ENCODE measurements around the gene MOV10. TPM values are rescaled to one million over a fixed set of nuclear protein-coding genes. Genes with fewer than 3 reads are reported as not detected.
A peak's percentile ranks its signal among the peaks of the same experiment; 100 is the strongest.

Gene MOV10
- total RNA-seq, 2 donors from 2014 or later = 29.5 to 32.3 TPM

DNA sequence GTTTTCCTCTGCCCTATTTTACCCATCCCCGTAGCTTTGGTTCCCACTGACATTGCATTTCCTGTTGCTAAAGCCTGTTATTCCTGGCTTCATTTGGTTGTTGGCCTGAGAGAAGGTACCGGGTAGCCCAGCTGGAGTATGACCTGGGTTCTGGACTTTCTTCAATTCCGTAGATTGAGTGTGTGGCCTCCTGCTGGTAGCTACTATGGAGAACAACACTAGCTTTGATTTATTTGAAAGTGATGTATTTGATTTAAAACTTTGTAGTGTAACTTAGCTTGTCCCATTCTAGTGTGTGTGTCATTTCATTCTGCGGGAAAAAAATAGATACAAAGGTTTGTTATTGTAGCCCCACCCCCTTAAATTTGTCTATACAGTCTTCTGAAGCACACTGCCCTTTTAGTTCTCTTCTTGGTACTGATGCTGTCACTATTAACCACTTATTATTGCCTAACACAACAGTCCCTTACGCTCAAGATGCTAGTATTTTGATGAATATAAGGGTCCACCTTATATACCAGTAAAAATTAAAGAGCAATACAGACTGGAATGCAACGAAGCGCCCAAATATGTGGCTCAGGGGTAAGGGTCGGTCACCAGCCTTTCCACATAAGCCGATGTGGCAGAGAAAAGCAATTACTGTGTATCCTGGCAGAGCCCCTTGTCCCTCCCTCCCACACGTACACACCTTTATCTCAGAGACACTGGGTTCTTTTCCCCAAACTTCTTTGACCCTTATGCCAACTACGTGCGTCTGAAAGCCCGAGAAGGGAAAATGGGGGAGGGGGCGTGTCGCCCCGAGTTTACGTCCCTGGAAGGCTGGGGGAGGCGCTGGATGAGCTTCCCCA, 643 bp upstream of the MOV10 start:
- intact Hi-C loops (cut with DNase I) = loop anchor here in 1 of 2 donors (5.0 kb wide), 1 partner anchor 33 kb away; the partner anchor contains the start of gene RHOC
- DNase-seq (ENCODE audit: low spot score) = no peak

DNA sequence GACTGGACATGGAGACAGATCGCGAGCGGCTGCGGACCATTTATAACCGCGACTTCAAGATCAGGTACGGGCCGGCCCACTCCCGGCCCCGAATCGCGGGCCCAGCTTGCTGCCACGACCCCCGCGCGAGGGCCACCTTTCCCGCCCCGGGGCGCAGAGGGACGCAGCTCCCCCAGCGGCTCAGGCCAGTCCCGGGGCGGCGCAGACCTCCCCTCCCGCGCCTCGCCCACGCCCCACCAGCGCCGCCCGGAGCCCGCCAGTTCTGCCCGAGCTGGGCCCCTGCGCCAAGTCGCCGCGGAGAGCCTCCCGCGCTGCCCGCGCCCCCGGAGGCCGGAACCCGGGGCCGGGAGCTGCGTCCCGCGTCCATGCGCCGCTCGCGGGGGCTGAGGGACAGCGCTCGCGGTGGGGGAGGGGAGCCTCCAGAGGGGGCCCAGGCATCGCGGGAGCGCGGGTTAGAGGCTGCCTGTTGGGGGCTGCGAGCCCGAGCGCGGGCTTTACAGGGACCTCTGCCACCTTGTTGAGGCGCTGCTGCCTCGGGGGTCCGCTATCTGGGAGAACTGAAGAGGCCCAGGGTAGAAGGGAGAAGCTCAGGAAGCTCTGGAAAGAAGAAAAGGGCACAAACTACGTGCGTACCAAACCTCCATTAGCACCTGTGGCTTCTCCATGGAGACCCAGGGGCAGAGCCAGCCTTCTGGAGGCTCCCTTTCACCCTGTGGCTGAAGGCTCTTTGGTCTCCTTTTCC, 698 bp downstream of the MOV10 start:
- DNase-seq (ENCODE audit: low spot score) = peak; percentile 85
- intact Hi-C loops (cut with DNase I) = loop anchor here in 1 of 2 donors (5.0 kb wide), 1 partner anchor 32 kb away; the partner anchor contains the start of gene RHOC

DNA sequence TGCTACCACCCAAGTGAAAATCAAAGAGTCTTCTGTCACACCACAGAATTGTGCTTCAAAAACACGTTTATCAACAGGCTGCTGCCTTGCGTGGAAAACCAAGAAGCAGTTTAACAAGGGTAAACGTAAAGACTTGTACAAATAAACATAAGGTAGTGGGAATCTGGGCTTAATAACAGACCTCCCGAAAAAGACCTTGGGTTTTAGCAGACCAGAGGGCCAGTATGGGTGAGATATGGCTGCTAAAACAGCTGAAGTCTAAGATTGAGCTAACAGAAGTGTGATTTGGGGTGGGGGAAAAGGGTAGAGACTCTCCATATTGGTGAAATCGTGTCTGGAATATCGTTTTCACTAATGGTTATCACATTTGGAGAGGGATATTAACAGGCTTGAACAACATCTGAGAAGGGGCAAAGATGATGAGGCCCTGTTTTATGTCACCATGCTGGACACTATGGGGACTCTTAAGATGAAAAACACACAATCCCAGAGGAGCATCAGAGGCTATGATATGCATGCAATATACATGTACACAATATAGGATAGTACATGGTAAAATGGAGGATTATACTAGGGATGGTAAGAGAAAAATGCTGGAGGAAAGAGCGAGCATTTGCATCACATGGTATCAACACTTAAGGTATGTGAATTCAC, 1.4 kb downstream of the MOV10 start:
- no peak for DNase-seq (ENCODE audit: low spot score)
- intact Hi-C loops (cut with DNase I) = no loop called here

DNA sequence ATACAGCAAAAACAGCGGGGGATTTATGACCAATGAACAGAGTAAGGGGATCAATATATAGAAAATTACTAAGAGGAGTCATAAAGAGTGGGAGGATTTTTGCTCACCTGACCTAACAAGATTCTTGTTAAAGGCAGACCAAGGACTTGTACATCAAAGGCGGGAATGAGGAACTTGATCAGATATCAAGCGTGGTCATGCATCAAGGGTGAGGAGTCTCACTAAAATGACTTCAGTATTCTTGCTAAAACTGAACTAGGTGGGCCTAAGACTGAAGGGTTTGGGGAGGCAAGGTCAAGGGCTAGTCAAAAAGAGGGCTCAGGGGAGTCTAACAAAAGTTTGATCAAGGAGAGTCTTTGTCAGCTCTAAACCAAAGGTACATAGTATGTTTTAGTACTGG, 2.1 kb downstream of the MOV10 start:
- intact Hi-C loops (cut with DNase I) = no loop called here
- DNase-seq (ENCODE audit: low spot score) = no peak

DNA sequence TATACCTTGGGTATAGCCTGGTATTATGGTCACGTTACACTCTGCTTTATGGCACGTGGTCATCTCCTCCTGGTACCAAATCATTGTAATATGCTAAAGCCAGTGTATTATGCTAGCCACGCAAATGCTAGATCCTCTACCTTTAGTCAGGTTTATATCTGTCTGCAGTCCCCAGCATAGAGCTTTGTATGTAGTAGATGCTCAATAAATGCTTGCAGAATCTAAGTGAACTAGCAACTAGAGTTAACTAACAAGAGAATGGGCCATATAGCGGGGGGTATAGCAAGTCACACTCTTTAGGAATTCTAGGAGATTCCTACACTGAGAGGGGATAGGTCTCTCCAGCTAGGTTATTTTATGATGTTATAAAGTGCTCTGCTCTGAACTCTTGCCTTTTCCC, 3.0 kb downstream of the MOV10 start:
- DNase-seq (ENCODE audit: low spot score) = no peak
- intact Hi-C loops (cut with DNase I) = no loop called here

DNA sequence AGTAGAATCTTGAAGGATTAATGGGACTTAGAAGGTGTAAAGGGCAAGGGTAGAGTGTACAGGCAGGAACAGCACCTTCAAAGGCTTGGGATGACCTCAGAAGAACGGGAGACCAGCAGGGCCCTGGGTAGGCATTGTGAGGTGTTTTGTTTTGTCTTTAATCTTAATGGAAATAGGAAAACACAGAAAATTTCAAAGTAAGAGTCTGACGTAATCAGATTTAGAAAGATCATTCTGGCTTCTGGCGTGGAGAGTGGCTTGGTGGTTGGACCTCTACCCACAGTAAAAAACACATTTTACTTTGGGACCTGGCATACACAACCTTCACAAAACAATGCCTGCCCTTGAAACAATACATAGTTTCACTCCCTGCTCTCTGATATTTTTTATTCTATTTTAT, 4.1 kb downstream of the MOV10 start:
- DNase-seq (ENCODE audit: low spot score) = no peak
- intact Hi-C loops (cut with DNase I) = no loop called here

DNA sequence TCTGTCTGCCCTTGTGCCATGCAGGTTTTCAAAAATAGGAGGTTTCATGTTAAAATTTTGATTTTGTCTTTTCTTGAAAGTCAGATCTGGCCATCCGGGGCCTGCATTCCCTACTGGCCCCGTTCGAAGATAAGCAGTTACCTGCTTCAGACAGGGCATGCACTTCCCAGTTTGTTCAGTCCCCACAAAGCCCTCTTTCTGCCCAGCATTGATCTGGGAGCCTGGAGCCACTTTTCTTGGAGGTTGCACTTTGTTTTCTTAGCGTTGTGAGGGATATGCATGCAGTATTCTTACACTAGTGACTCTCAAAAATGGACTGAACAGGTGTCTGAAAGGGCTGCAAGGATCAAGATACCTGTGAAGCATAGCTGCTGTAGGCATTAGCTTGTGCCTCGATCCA, 11.5 kb downstream of the MOV10 start:
- DNase-seq (ENCODE audit: low spot score) = no peak
- intact Hi-C loops (cut with DNase I) = no loop called here

DNA sequence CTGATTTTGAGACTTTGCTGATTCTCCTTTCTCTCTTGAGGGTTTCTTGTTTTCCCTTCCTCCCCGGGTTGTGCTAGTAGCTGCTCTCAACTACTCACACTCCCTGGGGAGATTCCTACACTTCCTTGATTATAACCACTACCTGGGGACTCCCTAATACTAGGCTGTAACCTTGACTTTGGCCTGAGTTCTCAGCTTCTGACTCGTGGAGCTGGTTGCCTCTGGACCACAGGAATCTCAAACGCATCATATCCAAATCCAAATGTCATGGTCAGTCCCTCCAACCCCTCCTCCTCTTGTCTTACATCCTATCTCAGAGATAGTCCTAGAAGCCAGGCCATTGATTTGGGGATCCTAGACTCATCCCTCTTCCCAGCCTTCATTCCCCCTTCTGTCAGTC, 12.0 kb downstream of the MOV10 start:
- intact Hi-C loops (cut with DNase I) = no loop called here
- no peak for DNase-seq (ENCODE audit: low spot score)

DNA sequence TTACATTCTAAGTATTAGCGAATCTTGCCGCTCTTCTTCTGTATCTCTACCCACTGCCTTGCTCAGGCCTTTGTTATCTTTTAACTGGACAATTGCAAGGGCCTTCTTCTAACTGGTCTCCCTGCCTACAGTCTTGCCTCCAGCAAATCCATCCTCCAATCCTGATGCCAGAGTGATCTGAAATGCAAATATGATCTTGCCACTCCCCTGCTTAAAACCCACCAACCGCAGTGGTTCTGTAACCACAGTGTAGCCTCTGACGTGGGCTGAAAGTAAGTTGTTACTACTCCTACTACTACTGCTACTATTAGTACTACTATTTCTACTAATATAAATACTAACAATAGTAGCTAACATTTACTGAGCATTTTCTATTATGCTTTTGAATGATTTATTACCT, 12.4 kb downstream of the MOV10 start:
- no peak for DNase-seq (ENCODE audit: low spot score)
- intact Hi-C loops (cut with DNase I) = no loop called here

DNA sequence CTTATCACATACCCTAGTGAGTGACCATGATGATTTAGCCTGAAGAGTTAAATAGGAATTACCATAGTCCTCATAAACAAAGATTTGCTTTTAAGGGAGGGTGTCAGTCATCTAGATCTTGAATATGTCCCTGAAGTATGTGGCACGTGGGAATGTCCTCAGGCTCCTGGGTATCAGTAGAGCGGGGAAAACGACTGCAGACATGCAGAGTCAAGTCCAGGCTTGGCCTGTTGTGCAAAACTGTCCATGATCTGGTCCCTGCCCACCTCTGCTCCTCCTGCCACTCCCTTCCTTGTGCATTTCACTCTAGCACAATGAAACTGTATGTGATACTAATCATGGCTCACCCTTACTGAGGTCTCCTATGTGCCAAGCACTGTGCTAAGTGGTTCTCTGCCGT, 12.9 kb downstream of the MOV10 start:
- intact Hi-C loops (cut with DNase I) = no loop called here
- DNase-seq (ENCODE audit: low spot score) = no peak

DNA sequence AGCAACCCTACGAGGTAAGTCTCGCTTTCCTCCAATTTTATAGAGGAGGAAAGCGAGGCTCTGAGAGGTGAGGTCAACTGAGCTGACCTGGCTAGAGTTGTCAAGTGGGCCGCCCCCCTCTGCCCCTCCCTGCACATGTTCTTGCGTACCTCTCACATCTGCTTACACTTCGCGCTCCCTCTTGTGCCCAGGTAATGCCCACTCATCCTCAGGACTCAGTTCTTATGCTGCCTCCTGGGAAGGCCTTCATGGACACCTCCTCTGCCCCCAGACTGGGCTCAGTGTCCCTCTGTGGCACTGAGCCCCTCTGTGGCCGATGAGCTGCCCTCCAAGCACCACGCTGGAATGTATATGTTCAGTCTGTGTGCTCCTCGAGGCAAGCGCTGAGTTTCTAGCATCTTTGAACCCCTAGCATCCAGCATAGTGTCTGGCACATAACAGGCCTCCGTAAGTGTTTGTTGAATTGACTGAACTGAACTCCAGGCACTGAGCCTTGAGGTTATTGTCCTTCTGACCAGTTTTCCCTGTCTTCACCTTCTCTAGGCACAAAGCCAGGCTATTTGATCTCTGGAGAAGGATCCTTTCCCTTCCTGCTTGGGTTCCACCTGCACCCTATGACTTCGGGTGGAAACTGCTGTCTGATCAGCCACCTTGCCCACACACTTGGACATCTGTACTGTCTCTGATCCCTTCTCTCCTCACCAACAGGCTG, 13.5 kb downstream of the MOV10 start:
- intact Hi-C loops (cut with DNase I) = no loop called here
- DNase-seq (ENCODE audit: low spot score) = no peak

DNA sequence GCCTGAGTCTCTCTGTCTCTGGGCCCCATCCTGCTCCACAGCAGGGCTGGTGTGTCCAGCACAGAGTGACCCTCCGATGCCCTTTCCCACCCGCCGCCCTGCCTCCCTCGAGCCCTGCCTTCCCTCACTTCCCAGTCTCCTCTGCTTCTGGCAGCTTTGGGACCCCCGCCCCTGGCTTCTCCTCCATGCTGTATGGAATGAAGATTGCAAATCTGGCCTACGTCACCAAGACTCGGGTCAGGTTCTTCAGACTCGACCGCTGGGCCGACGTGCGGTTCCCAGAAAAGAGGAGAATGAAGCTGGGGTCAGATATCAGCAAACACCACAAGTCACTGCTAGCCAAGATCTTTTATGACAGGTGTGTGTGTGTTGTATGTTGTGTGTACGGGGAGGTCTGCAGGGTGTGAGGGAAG, 14.3 kb downstream of the MOV10 start:
- DNase-seq (ENCODE audit: low spot score) = peak; percentile 86
- intact Hi-C loops (cut with DNase I) = no loop called here

DNA sequence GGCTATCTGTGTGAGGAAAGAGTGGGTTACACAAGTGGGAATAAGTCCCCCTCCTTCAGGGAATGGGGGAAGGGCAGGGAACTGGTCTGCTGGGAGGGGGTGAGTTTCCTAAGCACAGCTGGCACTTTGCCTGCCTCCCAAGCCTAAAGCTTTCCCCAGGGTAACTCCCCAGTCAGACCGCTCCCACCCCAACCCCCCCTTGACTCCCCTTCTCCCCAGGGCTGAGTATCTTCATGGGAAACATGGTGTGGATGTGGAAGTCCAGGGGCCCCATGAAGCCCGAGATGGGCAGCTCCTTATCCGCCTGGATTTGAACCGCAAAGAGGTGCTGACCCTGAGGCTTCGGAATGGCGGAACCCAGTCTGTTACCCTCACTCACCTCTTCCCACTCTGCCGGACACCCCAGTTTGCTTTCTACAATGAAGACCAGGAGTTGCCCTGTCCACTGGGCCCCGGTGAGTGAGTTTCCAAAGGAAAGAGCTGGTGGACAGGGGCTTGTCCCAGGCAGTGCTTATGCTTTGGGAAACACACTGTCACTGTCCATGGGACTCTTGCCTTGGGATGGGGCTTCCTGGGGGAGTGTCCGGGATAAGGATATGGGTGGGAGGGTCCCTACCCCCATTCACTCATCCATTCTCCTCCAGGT, 14.9 kb downstream of the MOV10 start:
- intact Hi-C loops (cut with DNase I) = no loop called here
- DNase-seq (ENCODE audit: low spot score) = no peak

DNA sequence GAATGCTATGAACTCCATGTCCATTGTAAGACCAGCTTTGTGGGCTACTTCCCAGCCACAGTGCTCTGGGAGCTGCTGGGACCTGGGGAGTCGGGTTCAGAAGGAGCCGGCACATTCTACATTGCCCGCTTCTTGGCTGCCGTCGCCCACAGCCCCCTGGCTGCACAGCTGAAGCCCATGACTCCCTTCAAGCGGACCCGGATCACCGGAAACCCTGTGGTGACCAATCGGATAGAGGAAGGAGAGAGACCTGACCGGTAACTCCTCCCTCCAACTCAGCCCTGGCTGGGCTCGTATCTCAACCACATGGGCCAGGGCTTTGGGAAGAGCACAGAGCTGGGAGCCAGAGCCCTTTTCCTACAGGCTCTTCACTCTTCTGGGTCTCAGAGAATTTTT, 15.4 kb downstream of the MOV10 start:
- peak; percentile 78 for DNase-seq (ENCODE audit: low spot score)
- intact Hi-C loops (cut with DNase I) = no loop called here

DNA sequence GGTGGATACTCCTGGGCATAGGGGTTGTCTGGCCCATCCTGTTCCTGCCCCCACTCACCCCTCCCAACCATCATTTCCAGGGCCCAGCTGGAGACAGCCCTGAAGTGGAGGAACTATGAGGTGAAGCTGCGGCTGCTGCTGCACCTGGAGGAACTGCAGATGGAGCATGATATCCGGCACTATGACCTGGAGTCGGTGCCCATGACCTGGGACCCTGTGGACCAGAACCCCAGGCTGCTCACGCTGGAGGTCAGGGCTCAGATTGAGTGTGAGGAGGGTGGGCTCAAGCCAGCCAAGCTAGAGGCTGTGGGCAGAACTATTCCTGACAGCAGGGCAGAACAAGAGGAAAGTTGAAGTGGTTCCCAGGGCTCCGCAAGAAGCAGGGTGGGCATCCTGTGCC, 18.2 kb downstream of the MOV10 start:
- no peak for DNase-seq (ENCODE audit: low spot score)
- intact Hi-C loops (cut with DNase I) = no loop called here

DNA sequence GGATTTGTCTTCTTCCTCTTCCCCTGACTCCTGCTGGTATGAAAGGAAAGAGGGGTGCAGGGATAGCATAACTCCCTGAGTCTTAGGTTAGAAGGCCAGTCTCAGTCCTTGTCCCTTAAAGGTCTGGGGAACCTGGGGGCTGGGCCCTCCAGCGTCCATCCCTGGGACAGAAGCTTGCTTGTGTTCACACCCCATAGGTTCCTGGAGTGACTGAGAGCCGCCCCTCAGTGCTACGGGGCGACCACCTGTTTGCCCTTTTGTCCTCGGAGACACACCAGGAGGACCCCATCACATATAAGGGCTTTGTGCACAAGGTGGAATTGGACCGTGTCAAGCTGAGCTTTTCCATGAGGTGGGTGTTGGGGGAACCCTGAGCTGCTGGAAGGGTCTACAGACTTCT, 19.4 kb downstream of the MOV10 start:
- DNase-seq (ENCODE audit: low spot score) = no peak
- intact Hi-C loops (cut with DNase I) = loop anchor here in 1 of 2 donors (2.0 kb wide), 1 partner anchor 29 kb away; no protein-coding TSS in a partner anchor

DNA sequence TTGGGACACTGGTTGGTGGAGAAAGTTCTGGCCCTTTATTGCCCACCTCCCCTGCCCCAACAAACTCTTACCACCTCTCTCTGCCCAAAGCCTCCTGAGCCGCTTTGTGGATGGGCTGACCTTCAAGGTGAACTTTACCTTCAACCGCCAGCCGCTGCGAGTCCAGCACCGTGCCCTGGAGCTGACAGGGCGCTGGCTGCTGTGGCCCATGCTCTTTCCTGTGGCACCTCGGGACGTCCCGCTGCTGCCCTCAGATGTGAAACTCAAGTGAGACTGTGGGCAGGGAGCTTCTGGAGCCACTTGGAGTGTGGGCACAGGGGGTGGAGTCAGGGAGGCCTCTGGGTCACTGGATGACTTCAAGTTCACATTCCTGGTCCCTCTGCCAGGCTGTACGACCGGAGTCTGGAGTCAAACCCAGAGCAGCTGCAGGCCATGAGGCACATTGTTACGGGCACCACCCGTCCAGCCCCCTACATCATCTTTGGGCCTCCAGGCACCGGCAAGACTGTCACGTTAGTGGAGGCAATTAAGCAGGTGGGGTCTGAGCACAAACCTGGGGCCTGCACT, 20.0 kb downstream of the MOV10 start:
- intact Hi-C loops (cut with DNase I) = loop anchor here in 1 of 2 donors (2.0 kb wide), 1 partner anchor 30 kb away; no protein-coding TSS in a partner anchor
- peak; percentile 75 for DNase-seq (ENCODE audit: low spot score)

DNA sequence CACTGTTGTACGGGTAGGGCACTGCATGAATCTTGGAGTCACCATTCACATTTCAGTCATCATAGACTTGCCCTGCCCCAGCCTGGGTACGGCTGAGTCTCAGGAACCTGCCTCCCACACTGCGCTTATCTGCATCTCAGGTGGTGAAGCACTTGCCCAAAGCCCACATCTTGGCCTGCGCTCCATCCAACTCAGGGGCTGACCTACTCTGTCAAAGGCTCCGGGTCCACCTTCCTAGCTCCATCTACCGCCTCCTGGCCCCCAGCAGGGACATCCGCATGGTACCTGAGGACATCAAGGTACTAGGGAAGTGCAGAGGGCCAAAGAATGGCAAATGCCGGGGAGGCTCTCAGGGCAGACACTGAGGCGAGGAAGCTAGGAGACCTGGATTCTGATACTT, 20.8 kb downstream of the MOV10 start:
- intact Hi-C loops (cut with DNase I) = loop anchor here in 1 of 2 donors (2.0 kb wide), 1 partner anchor 30 kb away; no protein-coding TSS in a partner anchor
- no peak for DNase-seq (ENCODE audit: low spot score)

All from posterior vena cava (tissue), 2 donors.